BLaER1 treated with 17β-estradiol and CSF1 and Interleukin-3, amounts not matched to agents 10 nM and 100 nM (cell line): Measurements from ENCODE around the gene UBA5.

Experiments
- H3K27ac ChIP-seq, 11 experiments: shearing (Covaris generic); formaldehyde crosslinking; 2 replicates each; pipeline ENCODE4 v1.8.1; 2022
- H3K27me3 ChIP-seq, 11 experiments: shearing (Covaris generic); formaldehyde crosslinking; 2 replicates each; pipeline ENCODE4 v1.8.1; 2022
- H3K36me3 ChIP-seq, 11 experiments: shearing (Covaris generic); formaldehyde crosslinking; 2 replicates each; pipeline ENCODE4 v1.8.1; 2022
- H3K4me1 ChIP-seq, 10 experiments: shearing (Covaris generic); formaldehyde crosslinking; 2 replicates each; pipeline ENCODE4 v1.8.1; 2022
- H3K4me2 ChIP-seq, 11 experiments: shearing (Covaris generic); formaldehyde crosslinking; 2 replicates each; pipeline ENCODE4 v1.8.1; 2022
- H3K4me3 ChIP-seq, 10 experiments: shearing (Covaris generic); formaldehyde crosslinking; 2 replicates each; pipeline ENCODE4 v1.8.1; 2022
- H3K9ac ChIP-seq, 11 experiments: shearing (Covaris generic); formaldehyde crosslinking; 2 replicates each; pipeline ENCODE4 v1.8.1; 2022
- H3K9me3 ChIP-seq, 11 experiments: shearing (Covaris generic); formaldehyde crosslinking; replicated peaks in 1 of 11; 2 replicates each; pipeline ENCODE4 v1.8.1; 2022
- H4K20me1 ChIP-seq, 11 experiments: shearing (Covaris generic); formaldehyde crosslinking; 2 replicates each; pipeline ENCODE4 v1.8.1; 2022
- Cebpa-rat ChIP-seq, 11 experiments: shearing (Covaris generic); IDR thresholded peaks; 2 replicates each; pipeline ENCODE4 v1.8.1; 2022

UBA5 gene

GRCh38 chr3:132681421-132681820, 21.3 kb downstream of the UBA5 start:
- no peak for TF ChIP-seq Cebpa-rat (IDR thresholded peaks at IDR 0.05)

DNA sequence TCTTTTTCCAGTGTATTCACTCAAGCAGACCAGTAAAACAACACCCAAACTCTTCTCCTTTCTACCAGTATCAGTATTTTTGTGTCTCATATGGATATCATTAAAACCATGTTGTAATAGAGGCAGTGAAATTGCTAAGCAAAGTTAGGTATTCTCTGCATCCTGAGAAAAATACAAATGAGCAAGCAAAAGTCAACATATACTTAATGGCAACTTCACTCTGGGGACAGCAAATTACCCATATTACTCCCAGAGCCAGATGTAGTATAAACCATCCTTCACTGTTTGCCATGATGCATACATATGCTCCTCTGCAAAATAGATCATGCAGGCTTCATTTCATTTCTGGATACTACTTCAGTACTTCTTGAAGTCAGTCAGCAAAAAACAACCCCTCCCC, 22.1 kb downstream of the UBA5 start:
- Histone ChIP-seq H3K4me2 (no peak overlapping the region), H3K36me3 (peaks cover 51 to 98% (median 81%) of the 10 kb centered on the region in 11 experiments), H3K4me3 (no peak overlapping the region), H3K27me3 (no peaks in the 10 kb centered on the region), H3K4me1 (no peaks in the 10 kb centered on the region), H3K9ac (no peak overlapping the region), H3K27ac (no peak overlapping the region), H3K9me3 (no peaks in the 10 kb centered on the region), H4K20me1 (no peaks in the 10 kb centered on the region)
- no peak for TF ChIP-seq Cebpa-rat (IDR thresholded peaks at IDR 0.05)

More at GRCh38 chr3:132681421-132681820, 21.3 kb downstream of the UBA5 start:
- H3K27ac ChIP-seq: no peak overlapping the region
- H3K4me3 ChIP-seq: no peak overlapping the region
- H4K20me1 ChIP-seq: no peaks in the 10 kb centered on the region
- no peaks in the 10 kb centered on the region for H3K9me3 ChIP-seq
- H3K9ac ChIP-seq: no peak overlapping the region
- H3K27me3 ChIP-seq: no peaks in the 10 kb centered on the region
- H3K4me1 ChIP-seq: no peaks in the 10 kb centered on the region
- no peak overlapping the region for H3K4me2 ChIP-seq
- peaks cover 59 to 100% (median 89%) of the 10 kb centered on the region in 11 experiments for H3K36me3 ChIP-seq

DNA sequence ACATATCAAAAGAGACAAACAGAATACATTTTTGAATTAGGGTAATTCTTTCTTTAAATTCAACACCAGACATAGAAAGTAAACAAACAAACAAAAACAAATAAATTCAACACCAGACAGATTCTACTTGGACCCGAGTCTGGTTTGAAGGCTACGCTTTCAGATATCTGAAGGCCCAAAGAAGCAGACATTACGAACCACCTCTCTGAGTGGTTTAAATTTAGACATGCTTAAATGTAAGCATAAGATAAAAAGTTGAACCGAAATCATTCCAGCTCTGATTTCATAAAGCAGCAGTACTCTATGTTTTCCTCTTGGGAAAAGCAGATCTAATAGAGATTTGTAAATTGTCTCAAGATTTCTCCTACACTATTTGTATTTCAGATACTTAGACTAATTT, 29.9 kb downstream of the UBA5 start:
- no peak overlapping the region for H3K9ac ChIP-seq
- no peaks in the 10 kb centered on the region for H4K20me1 ChIP-seq
- no peaks in the 10 kb centered on the region for H3K27me3 ChIP-seq
- H3K4me1 ChIP-seq: no peaks in the 10 kb centered on the region
- no peaks in the 10 kb centered on the region for H3K9me3 ChIP-seq
- H3K36me3 ChIP-seq: peaks cover 59 to 99% (median 85%) of the 10 kb centered on the region in 11 experiments
- no peak overlapping the region for H3K4me2 ChIP-seq
- H3K4me3 ChIP-seq: no peak overlapping the region
- no peak overlapping the region for H3K27ac ChIP-seq
- TF ChIP-seq Cebpa-rat (IDR thresholded peaks at IDR 0.05): no peak

GRCh38 chr3:132694991-132695390, 34.9 kb downstream of the UBA5 start:
- Histone ChIP-seq H3K36me3 (peaks cover 61 to 99% (median 85%) of the 10 kb centered on the region in 11 experiments), H3K27me3 (no peaks in the 10 kb centered on the region), H4K20me1 (no peaks in the 10 kb centered on the region), H3K4me1 (no peaks in the 10 kb centered on the region), H3K9ac (no peak overlapping the region), H3K4me2 (no peak overlapping the region), H3K9me3 (no peaks in the 10 kb centered on the region), H3K4me3 (no peak overlapping the region), H3K27ac (no peak overlapping the region)
- no peak for TF ChIP-seq Cebpa-rat (IDR thresholded peaks at IDR 0.05)

- no peak for TF ChIP-seq Cebpa-rat (IDR thresholded peaks at IDR 0.05)
- no peaks in the 10 kb centered on the region for H3K27me3 ChIP-seq
- H3K9ac ChIP-seq: no peak overlapping the region
- no peak overlapping the region for H3K27ac ChIP-seq
- H3K4me3 ChIP-seq: no peak overlapping the region
- no peaks in the 10 kb centered on the region for H4K20me1 ChIP-seq
- H3K9me3 ChIP-seq: no peaks in the 10 kb centered on the region
- no peaks in the 10 kb centered on the region for H3K4me1 ChIP-seq
- no peak overlapping the region for H3K4me2 ChIP-seq
- peaks cover 61 to 99% (median 85%) of the 10 kb centered on the region in 11 experiments for H3K36me3 ChIP-seq
Observed at GRCh38 chr3:132695422-132695821, 35.3 kb downstream of the UBA5 start.

GRCh38 chr3:132703733-132704132, 43.6 kb downstream of the UBA5 start:
- Histone ChIP-seq H3K27me3 (no peaks in the 10 kb centered on the region), H3K9me3 (no peaks in the 10 kb centered on the region), H3K9ac (no peak overlapping the region), H3K4me1 (no peaks in the 10 kb centered on the region), H3K27ac (no peak overlapping the region), H3K4me3 (no peak overlapping the region), H3K4me2 (no peak overlapping the region), H4K20me1 (0 out of 22 replicates have a peak, but pooled peaks cover 0 to 4% (median 0%) of the 10 kb centered on the region in 11 experiments), H3K36me3 (peaks cover 52 to 97% (median 85%) of the 10 kb centered on the region in 11 experiments)
- TF ChIP-seq Cebpa-rat (IDR thresholded peaks at IDR 0.05): no peak

DNA sequence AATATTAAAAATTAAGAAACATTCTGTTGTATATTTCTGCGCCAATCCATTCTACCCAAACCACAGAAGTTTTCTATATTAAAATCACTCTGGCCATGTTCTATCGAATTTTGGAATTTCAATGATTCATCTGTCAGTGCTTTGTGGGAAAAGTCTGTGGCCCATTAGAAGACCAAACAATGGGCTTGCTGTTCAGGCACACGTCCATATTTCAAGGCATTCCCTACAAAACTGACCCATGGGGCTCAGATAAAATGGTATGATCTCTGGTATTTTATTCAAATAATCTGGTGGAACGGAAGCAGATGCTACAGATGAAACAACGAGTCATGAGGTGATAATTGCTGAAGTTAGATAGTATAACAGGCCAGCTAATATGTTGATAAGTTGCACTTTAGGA, 49.6 kb downstream of the UBA5 start:
- no peaks in the 10 kb centered on the region; a peak in 1 of 22 replicates for H4K20me1 ChIP-seq
- H3K9ac ChIP-seq: no peak overlapping the region
- peaks cover 35 to 97% (median 77%) of the 10 kb centered on the region in 11 experiments for H3K36me3 ChIP-seq
- no peak overlapping the region for H3K27ac ChIP-seq
- H3K4me1 ChIP-seq: no peaks in the 10 kb centered on the region
- H3K4me3 ChIP-seq: no peak overlapping the region
- no peak for TF ChIP-seq Cebpa-rat (IDR thresholded peaks at IDR 0.05)
- no peaks in the 10 kb centered on the region for H3K27me3 ChIP-seq
- no peak overlapping the region for H3K4me2 ChIP-seq
- no peaks in the 10 kb centered on the region for H3K9me3 ChIP-seq

- Histone ChIP-seq H3K4me3 (no peak overlapping the region), H3K36me3 (peaks cover 30 to 97% (median 72%) of the 10 kb centered on the region in 11 experiments)
- no peak for TF ChIP-seq Cebpa-rat (IDR thresholded peaks at IDR 0.05)
Observed at GRCh38 chr3:132710311-132710710, 50.2 kb downstream of the UBA5 start.

DNA sequence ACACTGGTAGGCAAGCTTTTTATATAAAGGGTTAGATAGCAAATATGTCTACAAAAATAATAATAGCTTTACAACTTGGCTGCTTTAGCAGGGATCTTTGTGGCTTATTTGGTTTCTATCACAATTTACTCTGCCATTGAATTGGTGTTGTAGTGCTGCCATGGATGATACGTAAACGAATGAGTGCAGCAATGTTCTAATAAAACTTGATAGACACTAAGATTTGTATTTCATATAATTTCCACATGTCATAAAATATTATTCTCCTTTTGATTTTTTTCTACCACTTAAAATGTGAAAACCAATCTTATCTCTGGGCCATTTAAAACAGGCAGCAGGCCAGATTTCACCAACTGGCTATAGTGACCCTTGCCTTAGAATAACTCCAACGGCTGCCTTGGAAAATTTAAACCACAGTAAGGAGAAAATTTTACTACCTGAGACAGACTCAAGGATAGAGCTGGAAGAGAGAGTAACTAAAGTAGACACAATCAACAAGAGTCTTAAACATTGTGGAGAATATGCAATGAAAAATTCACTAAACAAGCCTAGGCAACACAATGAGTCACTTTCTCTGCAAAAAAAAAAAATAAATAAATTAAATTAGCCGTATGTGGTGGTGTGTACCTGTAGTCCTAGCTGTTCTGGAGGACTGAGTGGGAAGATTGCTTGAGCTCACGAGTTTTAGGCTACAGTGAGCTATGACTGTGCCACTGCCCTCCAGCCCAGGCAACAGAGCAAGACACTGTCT, 54.0 kb downstream of the UBA5 start:
- H3K27ac ChIP-seq: no peak overlapping the region
- H3K9ac ChIP-seq: no peak overlapping the region
- peaks cover 0 to 7% (median 0%) of the 10 kb centered on the region in 11 experiments; a peak in 2 of 22 replicates for H4K20me1 ChIP-seq
- TF ChIP-seq Cebpa-rat (IDR thresholded peaks at IDR 0.05): no peak
- no peak overlapping the region for H3K4me3 ChIP-seq
- H3K4me1 ChIP-seq: peaks cover 0 to 7% (median 0%) of the 10 kb centered on the region in 10 experiments; a peak in 2 of 20 replicates
- no peaks in the 10 kb centered on the region for H3K9me3 ChIP-seq
- no peaks in the 10 kb centered on the region for H3K27me3 ChIP-seq
- H3K36me3 ChIP-seq: peaks cover 24 to 97% (median 69%) of the 10 kb centered on the region in 11 experiments
- no peak overlapping the region for H3K4me2 ChIP-seq

More at GRCh38 chr3:132710311-132710710, 50.2 kb downstream of the UBA5 start:
- Histone ChIP-seq H4K20me1 (no peaks in the 10 kb centered on the region; a peak in 2 of 22 replicates), H3K27ac (no peak overlapping the region), H3K9ac (no peak overlapping the region), H3K4me1 (no peaks in the 10 kb centered on the region), H3K27me3 (no peaks in the 10 kb centered on the region), H3K9me3 (no peaks in the 10 kb centered on the region), H3K4me2 (no peak overlapping the region)

GRCh38 chr3:132716372-132716771, 56.2 kb downstream of the UBA5 start:
- peaks cover 11 to 79% (median 53%) of the 10 kb centered on the region in 11 experiments; a peak in 21 of 22 replicates for H3K36me3 ChIP-seq
- no peak for TF ChIP-seq Cebpa-rat (IDR thresholded peaks at IDR 0.05)

More at GRCh38 chr3:132716372-132716771, 56.2 kb downstream of the UBA5 start:
- Histone ChIP-seq H3K27ac (no peak overlapping the region), H3K27me3 (no peaks in the 10 kb centered on the region), H3K4me3 (no peak overlapping the region), H3K4me2 (no peak overlapping the region), H4K20me1 (peaks cover 0 to 20% (median 0%) of the 10 kb centered on the region in 11 experiments; a peak in 5 of 22 replicates), H3K4me1 (peaks cover 12 to 29% (median 15%) of the 10 kb centered on the region in 10 experiments; a peak in 19 of 20 replicates), H3K9me3 (no peaks in the 10 kb centered on the region), H3K9ac (no peak overlapping the region)
